ENCODE measurements around the gene MAP4. TPM values are rescaled to one million over a fixed set of nuclear protein-coding genes. Genes with fewer than 3 reads are reported as not detected.

MAP4 gene
- total and polyA plus RNA-seq, 11 donors = 206 to 1,422 (median 771) TPM

- intact Hi-C loops (cut with DNase I) = loop anchor here in 1 of 10 donors (10.0 kb wide), 1 partner anchor 55 kb away; no protein-coding TSS in a partner anchor
- WGBS, 4 donors = 70 to 77% (median 75%) methylated on average over 2 of the region's 2 CpGs
- peaks cover 0 to 100% (median 82%) of the 10 kb centered on the region in 9 donors for H3K36me3 ChIP-seq
- peaks cover 0 to 20% (median 2%) of the 10 kb centered on the region in 12 donors for H3K4me1 ChIP-seq
- TF ChIP-seq CTCF (IDR thresholded peaks at IDR 0.05) = no peak
- peak in 3 of 4 donors; percentile 37 to 88 (median 83) for ATAC-seq
- no peaks in the 10 kb centered on the region for H3K9me3 ChIP-seq
- no peaks in the 10 kb centered on the region for H3K27me3 ChIP-seq
- H3K4me3 ChIP-seq = no peak overlapping the region
- no peak for DNase-seq
- peak overlapping the region in 2 of 12 donors; percentile 3 to 17 for H3K27ac ChIP-seq
These were observed 106.6 kb downstream of the MAP4 start for GRCh38 chr3:47909607-47910006.

GRCh38 chr3:47908744-47909143, 107.5 kb downstream of the MAP4 start:
- no peak for TF ChIP-seq POLR2A (IDR thresholded peaks at IDR 0.05)
- no peak for TF ChIP-seq CTCF (IDR thresholded peaks at IDR 0.05)
- H3K4me1 ChIP-seq = peaks cover 0 to 20% (median 2%) of the 10 kb centered on the region in 12 donors
- no peaks in the 10 kb centered on the region for H3K27me3 ChIP-seq
- no peak overlapping the region for H3K4me3 ChIP-seq
- DNase-seq = no peak
- H3K9me3 ChIP-seq = no peaks in the 10 kb centered on the region
- H3K27ac ChIP-seq = peak overlapping the region in 1 of 12 donors; percentile 17
- intact Hi-C loops (cut with DNase I) = no loop called here
- peaks cover 0 to 100% (median 81%) of the 10 kb centered on the region in 9 donors for H3K36me3 ChIP-seq
- ATAC-seq = no peak
- 88 to 95% (median 92%) methylated on average over 4 of the region's 4 CpGs for WGBS, 4 donors

DNA sequence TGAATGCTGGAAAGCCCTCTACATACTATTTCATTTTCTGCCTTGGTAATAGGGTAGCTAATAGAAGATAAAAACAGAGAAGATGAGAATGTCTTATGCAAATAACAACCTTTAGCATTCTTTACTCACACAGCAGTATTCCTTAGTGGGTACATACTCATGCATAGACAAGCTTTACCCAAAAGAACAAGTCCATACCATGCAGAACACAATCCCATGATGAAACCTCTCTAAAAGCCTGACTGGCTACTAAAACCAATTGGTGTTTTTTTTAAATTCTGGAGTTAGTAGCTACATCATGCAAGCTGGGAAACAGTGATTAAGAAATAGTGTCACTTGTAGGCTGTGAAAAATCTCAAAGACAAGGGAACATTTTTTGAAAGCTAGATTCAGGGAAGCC, 108.4 kb downstream of the MAP4 start:
- ATAC-seq (no peak), DNase-seq (no peak)
- no peak for TF ChIP-seq POLR2A (IDR thresholded peaks at IDR 0.05)
- TF ChIP-seq CTCF (IDR thresholded peaks at IDR 0.05) = no peak
- Histone ChIP-seq H3K27me3 (no peaks in the 10 kb centered on the region), H3K36me3 (peaks cover 0 to 99% (median 81%) of the 10 kb centered on the region in 9 donors), H3K4me1 (peaks cover 0 to 20% (median 2%) of the 10 kb centered on the region in 12 donors), H3K9me3 (no peaks in the 10 kb centered on the region), H3K27ac (no peak overlapping the region), H3K4me3 (no peak overlapping the region)
- intact Hi-C loops (cut with DNase I) = no loop called here

DNA sequence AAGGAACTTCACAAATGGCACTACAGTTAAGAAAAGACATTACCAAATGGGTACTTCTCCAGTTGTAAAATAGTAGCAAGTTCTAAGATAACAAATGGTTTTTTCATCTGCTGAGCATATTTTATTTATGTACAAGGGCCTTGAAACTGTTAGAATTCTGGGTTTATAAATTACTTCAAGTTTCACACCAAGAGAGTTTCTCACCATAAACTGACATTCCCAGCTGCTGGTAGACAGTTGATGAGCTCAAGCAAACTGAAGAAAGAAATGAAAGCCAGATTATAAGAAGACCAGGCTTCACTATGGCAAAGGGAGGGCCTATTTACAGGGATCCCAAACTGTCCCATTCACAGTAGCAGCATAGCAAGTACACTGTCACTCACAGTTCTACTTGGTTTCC, 113.5 kb downstream of the MAP4 start:
- Histone ChIP-seq H3K9me3 (no peaks in the 10 kb centered on the region), H3K27me3 (no peaks in the 10 kb centered on the region), H3K4me3 (no peak overlapping the region), H3K4me1 (peaks cover 0 to 26% (median 6%) of the 10 kb centered on the region in 12 donors), H3K36me3 (peaks cover 0 to 100% (median 78%) of the 10 kb centered on the region in 9 donors), H3K27ac (no peak overlapping the region)
- intact Hi-C loops (cut with DNase I) = no loop called here
- ATAC-seq (no peak), DNase-seq (no peak)
- TF ChIP-seq POLR2A (IDR thresholded peaks at IDR 0.05) (no peak), CTCF (IDR thresholded peaks at IDR 0.05) (no peak)

All from heart left ventricle (tissue), 16 donors.